Panc1 (cell line): Measurements from ENCODE around the gene MRPL27. TPM values are rescaled to one million over a fixed set of nuclear protein-coding genes. Genes with fewer than 3 reads are reported as not detected.

Experiments
- ATAC-seq: fragments of 200-7000 bp; cut with Tn5 transposase; 2 replicates; pipeline ENCODE4 v1.9.1; 2020; ENCODE audit warnings: mild to moderate bottlenecking, moderate library complexity
- BruUV-seq: library from RNA; stranded (reverse); fragments of 400-500 nt; replicated peaks from 2 replicates; lab custom pipeline; 2021; lab: Mats Ljungman, UMichigan
- CTCF ChIA-PET: fragments of 300-600 bp; sonication (Branson Sonifier 250); formaldehyde crosslinking; loops from one replicate; lab custom pipeline; 2022; ENCODE audit warnings: antibody characterized with exemption; lab: Charles Lee
- POLR2A ChIA-PET: fragments of 300-600 bp; sonication (Branson Sonifier 250); formaldehyde crosslinking; loops from one replicate; lab custom pipeline; 2022; ENCODE audit warnings: antibody characterized with exemption; lab: Charles Lee
- DNase-seq: peaks from one replicate; pipeline ENCODE4 v3.0.0-alpha.2; 2010; ENCODE audit warnings: low read depth, low spot score
- H3K27ac ChIP-seq: 2 replicates; pipeline ENCODE4 v1.5.1; 2011; ENCODE audit warnings: mild to moderate bottlenecking, low read length, inconsistent platforms
- H3K27me3 ChIP-seq: fragments of 200-500 bp; sonication (Bioruptor generic); 2 replicates; pipeline ENCODE4 v1.6.0; 2014; ENCODE audit warnings: low read length, inconsistent platforms; ENCODE audit not compliant: control insufficient read depth, insufficient read depth
- H3K36me3 ChIP-seq: fragments of 200-500 bp; sonication (Bioruptor generic); 2 replicates; pipeline ENCODE4 v1.5.1; 2014; ENCODE audit warnings: inconsistent platforms, mild to moderate bottlenecking, low read length, moderate library complexity; ENCODE audit not compliant: control insufficient read depth, insufficient read depth
- H3K4me1 ChIP-seq: 2 replicates; pipeline ENCODE4 v1.5.1; 2011; ENCODE audit warnings: inconsistent platforms, mild to moderate bottlenecking, low read length, moderate library complexity; ENCODE audit not compliant: control insufficient read depth, insufficient read depth
- H3K4me3 ChIP-seq, 2 experiments: 2 replicates each; pipeline ENCODE4 v1.5.1; 2011 to 2012; ENCODE audit warnings: low read depth in 2 of 2, low read length in 2 of 2, mild to moderate bottlenecking in 2 of 2, inconsistent platforms in 1 of 2, moderate library complexity in 1 of 2
- H3K9me3 ChIP-seq: fragments of 200-500 bp; sonication (Bioruptor generic); 2 replicates; pipeline ENCODE4 v1.5.1; 2014; ENCODE audit warnings: low read depth, mild to moderate bottlenecking, inconsistent platforms, low read length, moderate library complexity; ENCODE audit not compliant: control insufficient read depth, insufficient read depth
- CTCF ChIP-seq: fragments of 450-650 bp; IDR thresholded peaks from 2 replicates; pipeline ENCODE4 v1.5.1; 2017; ENCODE audit warnings: mild to moderate bottlenecking
- POLR2AphosphoS5 ChIP-seq: IDR thresholded peaks from 2 replicates; pipeline ENCODE4 v1.6.1; 2012; ENCODE audit warnings: mild to moderate bottlenecking, low read depth, low read length, moderate library complexity
- REST ChIP-seq, 2 experiments: IDR thresholded peaks; 2 replicates each; pipeline ENCODE4 v1.6.1; 2011 to 2012; ENCODE audit warnings: low read depth in 2 of 2, control low read depth in 1 of 2, low read length in 1 of 2, mild to moderate bottlenecking in 1 of 2, moderate library complexity in 1 of 2; ENCODE audit not compliant: insufficient read depth in 1 of 2
- SIN3A ChIP-seq: IDR thresholded peaks from 2 replicates; pipeline ENCODE4 v1.6.1; 2012; ENCODE audit warnings: low read depth, mild to moderate bottlenecking, low read length, moderate library complexity, borderline replicate concordance; ENCODE audit not compliant: insufficient read depth
- TCF7L2 ChIP-seq: IDR thresholded peaks from 2 replicates; pipeline ENCODE4 v1.6.1; 2011; ENCODE audit warnings: mild to moderate bottlenecking, low read depth, low read length, inconsistent platforms
- in situ Hi-C: cut with HindIII; loops from 2 replicates; pipeline ENCODE4 v1.10.0; 2016; ENCODE audit warnings: low sequenced_read_pairs, low pct_unique_long_range_greater_than_20kb
- intact Hi-C: fragments of 100-400 bp; cut with micrococcal nuclease; formaldehyde crosslinking; loops from one replicate; pipeline ENCODE4 v1.10.0; 2022; ENCODE audit not compliant: unreplicated experiment
- total RNA-seq: library from RNA; stranded (reverse); gene quantifications from one replicate; pipeline ENCODE4 v1.2.1, GENCODE V29; 2021; ENCODE audit not compliant: unreplicated experiment

The MRPL27 gene
- total RNA-seq, 1 experiment from 2014 or later, result 136 TPM

- TF ChIP-seq REST (IDR thresholded peaks at IDR 0.05; ENCODE audit: insufficient read depth in 1 of 2, low read depth in 2 of 2, low read length in 1 of 2) (no peak), CTCF (no peak), POLR2AphosphoS5 (no peak), TCF7L2 (no peak), SIN3A (no peak)
- intact Hi-C loops, result no loop called here
- Histone ChIP-seq H3K27ac (no peak overlapping the region), H3K4me3 (no peak overlapping the region), H3K27me3 (no peaks in the 10 kb centered on the region), H3K4me1 (peaks cover 5% of the 10 kb centered on the region), H3K36me3 (no peaks in the 10 kb centered on the region; the same call in 1 of the 2 replicates), H3K9me3 (no peaks in the 10 kb centered on the region)
- ATAC-seq (no peak), DNase-seq (no peak)
- BruUV-seq, result no TSS peak
- in situ Hi-C loops, result no loop called here
- CTCF ChIA-PET, result no interaction called here
- POLR2A ChIA-PET, result no interaction called here
Measured at GRCh38 chr17:50375858-50376538, 3.0 kb upstream of the MRPL27 start.

GRCh38 chr17:50373705-50374104 is 721 bp upstream of the MRPL27 start:
- intact Hi-C loops, result no loop called here
- H3K9me3 ChIP-seq, result no peaks in the 10 kb centered on the region
- ATAC-seq, result no peak
- TF ChIP-seq REST (IDR thresholded peaks at IDR 0.05; ENCODE audit: insufficient read depth in 1 of 2, low read depth in 2 of 2, low read length in 1 of 2), result no peak
- no peak for TF ChIP-seq CTCF
- H3K36me3 ChIP-seq, result peaks cover 11% of the 10 kb centered on the region
- peak overlapping the region; percentile 86 for H3K27ac ChIP-seq
- H3K27me3 ChIP-seq, result no peaks in the 10 kb centered on the region
- in situ Hi-C loops, result no loop called here
- H3K4me3 ChIP-seq, result peak overlapping the region; percentile 53 to 95
- ChIA-PET CTCF (no interaction called here), POLR2A (interaction anchor here (0.7 to 2.2 kb wide), 2 partner anchors 22 to 287 kb away, joined by 3 to 5 read pairs; no protein-coding TSS in a partner anchor)
- no peak for DNase-seq
- BruUV-seq, result TSS peak; percentile 76
- peaks cover 5% of the 10 kb centered on the region for H3K4me1 ChIP-seq
